Kidney capillary endothelial cell (primary cell): ENCODE measurements around the gene SFMBT1.
"Not testable (repeated sequence)": the region's sequence is repeated elsewhere in the genome, so short reads cannot be mapped to it uniquely, and the experiment has no call there.

Source experiments
- DNase-seq: peaks from one replicate; pipeline ENCODE4 v3.0.0-alpha.2; 2018; ENCODE audit warnings: low spot score

SFMBT1 gene

GRCh38 chr3:53038679-53039375, 7.0 kb downstream of the SFMBT1 start:
- no peak for DNase-seq

GRCh38 chr3:53035825-53036619, 9.9 kb downstream of the SFMBT1 start:
- no peak for DNase-seq

- DNase-seq: not testable (repeated sequence)
Observed at GRCh38 chr3:53035018-53035417, 10.9 kb downstream of the SFMBT1 start.

- not testable (repeated sequence) for DNase-seq
Observed at GRCh38 chr3:53034411-53034810, 11.5 kb downstream of the SFMBT1 start.

GRCh38 chr3:53032609-53033008, 13.3 kb downstream of the SFMBT1 start:
- no peak for DNase-seq

GRCh38 chr3:53030619-53031449, 15.0 kb downstream of the SFMBT1 start:
- no peak for DNase-seq

- DNase-seq: no peak
Observed at GRCh38 chr3:53028641-53029040, 17.2 kb downstream of the SFMBT1 start.

- DNase-seq: no peak
Observed at GRCh38 chr3:53027254-53027844, 18.5 kb downstream of the SFMBT1 start.

- DNase-seq: no peak
Observed at GRCh38 chr3:53026382-53027162, 19.3 kb downstream of the SFMBT1 start.

GRCh38 chr3:53024315-53024714, 21.6 kb downstream of the SFMBT1 start:
- no peak for DNase-seq

GRCh38 chr3:53023072-53023823, 22.6 kb downstream of the SFMBT1 start:
- peak; percentile 39 for DNase-seq

- no peak for DNase-seq
Observed at GRCh38 chr3:53022647-53023046, 23.2 kb downstream of the SFMBT1 start.

- no peak for DNase-seq
Observed at GRCh38 chr3:53016236-53016635, 29.6 kb downstream of the SFMBT1 start.

- DNase-seq: no peak
Observed at GRCh38 chr3:53011324-53011723, 34.5 kb downstream of the SFMBT1 start.

- no peak for DNase-seq
Observed at GRCh38 chr3:53009826-53010539, 35.9 kb downstream of the SFMBT1 start.

GRCh38 chr3:53008932-53009331, 36.9 kb downstream of the SFMBT1 start:
- DNase-seq: no peak

GRCh38 chr3:53005854-53006513, 39.9 kb downstream of the SFMBT1 start:
- no peak for DNase-seq

- no peak for DNase-seq
Observed at GRCh38 chr3:53005338-53005737, 40.5 kb downstream of the SFMBT1 start.

GRCh38 chr3:53003320-53003719, 42.6 kb downstream of the SFMBT1 start:
- DNase-seq: no peak
